ENCODE measurements around the gene AP3S2.

Gene AP3S2

GRCh38 chr15:89812847-89813320, 80.9 kb downstream of the AP3S2 start:
- no peak for DNase-seq

GRCh38 chr15:89812011-89812846, 81.6 kb downstream of the AP3S2 start:
- no peak for DNase-seq

DNA sequence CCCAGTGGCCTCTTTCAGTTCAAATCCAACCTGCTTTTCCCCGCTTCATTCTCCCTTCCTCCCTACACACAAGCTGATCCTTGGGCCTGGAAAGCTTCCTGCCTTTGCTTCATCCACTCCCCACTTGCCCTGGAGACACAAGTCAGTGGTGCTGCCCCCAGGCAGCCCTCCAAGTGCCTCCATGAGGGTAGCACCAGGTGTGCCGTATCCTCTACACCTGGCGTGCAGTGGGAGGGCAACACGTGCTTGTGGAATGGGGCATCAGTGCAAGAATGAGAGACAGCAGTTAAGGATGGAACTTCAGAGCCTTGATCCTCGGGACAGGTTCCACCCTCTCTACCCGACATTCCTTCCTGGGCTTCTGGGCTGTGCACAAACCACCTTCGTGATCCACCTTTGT, 83.0 kb downstream of the AP3S2 start:
- no peak for DNase-seq

DNA sequence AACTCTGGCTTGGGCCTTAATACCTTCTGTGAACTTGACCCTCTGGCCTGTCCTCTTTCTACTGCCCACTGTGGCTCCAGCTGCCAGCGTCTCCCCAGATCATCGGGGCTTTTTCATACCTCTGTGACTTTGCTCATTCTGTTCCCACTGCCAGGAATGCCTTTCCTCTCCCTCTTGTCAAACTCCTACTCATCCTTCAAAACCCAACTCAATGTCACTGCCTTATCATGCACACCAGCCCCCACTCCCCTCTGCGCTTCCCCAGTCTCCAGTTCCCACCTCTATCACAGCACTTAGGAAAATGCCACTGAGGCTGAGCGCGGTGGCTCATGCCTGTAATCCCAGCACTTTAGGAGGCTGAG, 84.0 kb downstream of the AP3S2 start:
- DNase-seq = no peak

- DNase-seq = no peak
Measured at GRCh38 chr15:89809093-89809786, 84.6 kb downstream of the AP3S2 start.

- no peak for DNase-seq
Measured at GRCh38 chr15:89808160-89808870, 85.5 kb downstream of the AP3S2 start.

GRCh38 chr15:89807689-89808088, 86.1 kb downstream of the AP3S2 start:
- no peak for DNase-seq

- DNase-seq = no peak
Measured at GRCh38 chr15:89806559-89807550, 86.9 kb downstream of the AP3S2 start.

DNA sequence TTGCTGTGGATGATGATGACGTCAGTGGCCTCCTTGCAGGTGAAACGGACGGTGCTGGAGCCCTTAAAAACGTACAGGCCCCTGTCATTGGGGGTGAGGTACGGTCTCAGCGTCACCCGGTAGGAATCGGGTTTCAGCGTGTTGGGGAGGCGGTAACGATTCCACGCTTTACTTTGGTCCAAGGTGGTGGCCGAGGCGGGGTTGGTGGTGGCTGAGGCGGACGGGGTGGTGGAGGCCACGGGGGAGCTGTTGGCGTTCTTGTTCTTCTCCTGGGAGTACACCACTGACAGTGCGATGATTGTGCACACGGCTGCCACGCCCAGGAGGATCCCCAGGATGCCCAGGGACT, 87.6 kb downstream of the AP3S2 start:
- DNase-seq = no peak

DNA sequence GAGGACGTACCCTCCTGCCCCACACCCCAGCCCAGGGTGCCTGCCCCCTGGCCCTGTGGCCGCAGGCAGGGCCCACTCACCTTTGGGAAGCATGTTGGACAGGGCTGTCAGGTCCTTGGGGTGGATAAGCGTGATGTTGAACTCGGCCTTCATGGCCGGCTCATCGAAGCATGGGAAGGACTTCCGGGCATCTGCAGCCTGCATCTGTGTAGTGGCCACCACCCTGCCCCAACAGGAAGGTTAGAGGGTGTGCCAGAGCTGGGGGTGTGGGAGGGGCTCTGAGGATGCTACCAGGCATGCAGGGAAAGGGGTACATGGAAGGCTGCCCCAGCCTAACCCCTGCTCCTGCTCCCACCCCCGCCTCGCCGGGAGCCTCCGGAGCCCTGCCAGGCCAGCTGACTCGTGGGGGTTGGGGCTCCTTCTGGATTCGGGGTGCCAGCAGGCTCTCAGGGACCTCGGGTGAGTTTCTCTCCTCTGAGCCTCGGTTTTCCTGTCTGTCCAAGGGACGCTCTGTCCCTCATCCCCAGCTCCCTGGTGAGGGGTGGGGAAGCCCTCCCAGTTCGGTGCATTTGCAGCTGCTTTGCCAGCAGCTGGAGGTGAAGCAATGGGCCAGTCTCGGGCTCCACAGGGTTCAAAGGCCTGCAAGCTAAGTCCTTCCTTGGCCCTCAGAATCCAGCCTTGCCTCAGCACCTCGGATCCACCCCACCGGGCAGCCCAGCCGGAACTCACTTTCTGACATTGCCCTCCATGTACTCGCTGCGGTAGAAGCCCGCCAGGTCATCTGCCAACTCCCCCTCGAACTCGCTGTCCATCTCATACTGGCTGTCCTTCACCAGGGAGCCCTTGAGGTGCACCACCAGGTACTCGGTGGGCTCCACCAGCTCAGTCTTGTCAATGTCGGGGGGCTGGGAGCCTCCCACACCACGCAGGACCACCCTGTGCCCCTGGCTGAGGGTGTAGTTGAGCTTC, 88.3 kb downstream of the AP3S2 start:
- no peak for DNase-seq

DNA sequence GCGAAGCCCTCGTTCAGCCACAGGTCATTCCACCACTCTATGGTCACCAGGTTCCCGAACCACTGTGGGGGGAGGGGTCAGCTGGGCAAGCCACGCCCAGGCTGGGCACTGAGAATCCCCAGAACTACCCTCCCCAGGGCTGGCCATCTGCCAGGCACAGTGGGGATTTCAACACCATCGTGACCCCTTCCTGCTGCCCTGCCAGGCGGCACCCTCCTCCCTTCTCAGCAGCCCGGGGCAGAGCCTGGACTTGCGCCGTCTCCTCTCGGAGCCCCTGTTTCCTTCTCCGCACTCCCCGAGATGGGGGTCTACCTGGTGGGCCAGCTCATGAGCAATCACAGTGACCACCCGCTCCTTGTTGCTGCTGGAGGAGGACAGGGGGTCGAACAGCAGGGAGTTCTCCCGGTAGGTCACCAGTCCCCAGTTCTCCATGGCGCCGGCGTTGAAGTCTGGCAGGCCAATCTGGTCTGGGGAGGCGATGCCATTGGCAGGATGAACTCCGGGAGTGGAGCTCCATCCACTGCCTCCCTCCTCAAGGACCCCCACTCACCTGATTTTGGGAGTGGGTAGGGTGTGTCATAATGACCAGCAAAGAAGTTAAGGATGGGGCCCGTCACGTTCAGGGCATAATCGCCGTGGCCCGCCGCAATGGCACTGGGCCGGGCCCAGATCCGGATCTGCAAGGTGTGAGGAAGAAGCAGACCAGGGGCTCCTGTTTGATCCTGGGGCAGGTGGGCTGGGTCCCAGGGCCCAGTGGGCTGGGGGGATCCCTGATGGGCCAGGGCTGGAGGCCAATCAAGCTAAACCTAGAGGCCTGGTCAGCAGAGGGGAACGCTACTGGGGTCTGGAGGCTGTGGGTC, 89.6 kb downstream of the AP3S2 start:
- no peak for DNase-seq

- DNase-seq = no peak
Measured at GRCh38 chr15:89802986-89803824, 90.6 kb downstream of the AP3S2 start.

GRCh38 chr15:89802231-89802928, 91.4 kb downstream of the AP3S2 start:
- DNase-seq = no peak

DNA sequence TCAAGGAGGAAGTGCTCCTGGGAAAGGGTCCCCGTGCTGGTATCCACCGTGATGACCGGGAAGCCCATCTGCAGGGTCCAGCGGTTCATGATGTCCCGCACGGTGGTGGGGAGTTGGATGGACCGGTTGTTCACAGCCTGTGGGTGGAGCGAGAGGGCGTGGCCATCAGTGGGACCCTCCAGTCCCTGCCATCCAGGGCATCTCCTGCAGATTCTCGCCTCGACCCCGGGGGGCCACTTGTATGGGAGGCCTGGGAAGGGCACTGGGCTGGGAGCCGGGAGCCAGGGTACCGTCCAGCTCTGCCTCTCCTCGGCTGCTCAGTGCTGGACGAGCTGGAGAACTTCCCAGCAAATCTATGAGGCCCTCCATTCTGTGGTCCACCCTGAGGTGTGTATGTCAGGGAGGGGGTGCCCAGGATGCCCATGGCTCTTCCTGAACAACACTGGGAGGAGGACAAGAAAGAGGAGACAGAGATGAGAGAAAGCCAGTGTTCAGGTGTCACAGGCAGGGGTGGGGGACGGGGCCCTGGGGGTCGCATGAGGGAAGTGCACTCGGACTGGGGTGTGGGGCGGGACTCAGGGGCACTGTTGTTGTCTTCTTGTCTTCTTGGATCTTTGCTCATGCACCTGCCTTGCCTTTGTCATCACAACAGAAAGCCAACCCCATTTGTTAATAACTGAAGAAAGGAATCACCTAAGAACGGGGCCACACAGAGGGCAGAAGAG, 92.2 kb downstream of the AP3S2 start:
- no peak for DNase-seq

- DNase-seq = no peak
Measured at GRCh38 chr15:89799918-89800498, 93.8 kb downstream of the AP3S2 start.

DNA sequence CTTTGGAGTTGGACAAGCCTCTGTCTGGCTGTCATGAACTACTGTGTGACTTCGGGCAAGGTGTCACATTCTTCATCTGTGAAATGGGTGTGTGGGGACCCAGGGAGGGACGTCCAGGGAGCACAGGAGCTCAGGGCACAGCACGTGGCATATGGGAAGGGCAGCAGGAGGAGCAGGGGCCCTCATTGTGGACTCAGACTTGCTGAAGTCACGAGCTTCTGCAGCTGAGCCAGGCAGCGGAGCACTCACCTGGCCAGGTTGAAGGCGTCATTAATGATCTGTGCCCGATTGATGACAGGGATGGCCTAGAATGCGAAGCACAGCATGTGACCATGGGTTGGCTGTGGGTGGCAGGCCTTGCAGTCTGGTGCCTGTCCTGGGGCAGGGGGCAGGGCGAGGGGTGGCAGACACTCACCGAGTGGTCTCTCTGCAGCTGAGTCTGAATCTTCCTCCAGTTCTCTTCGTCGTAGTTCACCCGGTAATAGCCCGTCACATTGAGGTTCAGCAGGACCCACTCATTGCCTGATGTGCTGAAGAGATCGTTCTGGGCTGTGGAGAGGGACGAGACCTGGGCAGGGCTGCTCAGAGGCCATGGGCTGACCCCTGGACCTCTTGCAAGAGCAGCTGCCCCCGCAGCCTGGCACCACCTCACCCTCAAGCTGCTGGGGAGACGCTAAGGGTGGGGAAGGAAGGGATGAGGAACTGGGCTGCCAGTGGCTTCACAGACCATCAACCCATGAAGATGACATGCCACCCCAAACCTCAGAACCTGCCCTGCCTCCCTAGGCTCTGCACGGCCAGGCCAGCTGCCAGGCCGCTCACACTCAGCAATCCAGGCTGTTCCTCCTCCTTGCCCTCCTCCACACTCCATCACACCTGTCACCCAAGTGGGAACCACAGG, 94.5 kb downstream of the AP3S2 start:
- no peak for DNase-seq

Data from NCI-H526 treated with DMSO at 0.1 percent for 48 hours (cell line).